Lung (tissue), 12 donors: Measurements from ENCODE around the gene CYP27B1. TPM values are rescaled to one million over a fixed set of nuclear protein-coding genes. Genes with fewer than 3 reads are reported as not detected.

Experiments
- ATAC-seq: fragments of 200-7000 bp; cut with Tn5 transposase; one replicate; pipeline ENCODE4 v1.9.1; 2020; ENCODE audit warnings: moderate number of reproducible peaks; ENCODE audit not compliant: insufficient read depth, low FRiP score
- DNase-seq, 3 donors: peaks; one replicate each; pipeline ENCODE4 v3.0.0-alpha.2; 2013 to 2017
- H3K27ac ChIP-seq, 2 donors: one replicate each; pipeline ENCODE4 v1.5.1; 2013; ENCODE audit warnings: mild to moderate bottlenecking in 2 of 2, moderate library complexity in 2 of 2, control low read depth in 1 of 2, inconsistent platforms in 1 of 2, low read depth in 1 of 2, low read length in 1 of 2
- H3K27me3 ChIP-seq, 3 donors: one replicate each; pipeline ENCODE4 v1.5.1; 2013; ENCODE audit warnings: low read length in 2 of 3; ENCODE audit not compliant: control insufficient read depth in 3 of 3, insufficient read depth in 3 of 3
- H3K36me3 ChIP-seq, 4 donors: one replicate each; pipeline ENCODE4 v1.5.1; 2013; ENCODE audit warnings: low read length in 4 of 4, mild to moderate bottlenecking in 1 of 4, moderate library complexity in 1 of 4; ENCODE audit not compliant: control insufficient read depth in 4 of 4, insufficient read depth in 4 of 4
- H3K4me1 ChIP-seq, 5 donors: one replicate each; pipeline ENCODE4 v1.5.1; 2013; ENCODE audit warnings: low read length in 5 of 5, mild to moderate bottlenecking in 2 of 5, moderate library complexity in 1 of 5; ENCODE audit not compliant: control insufficient read depth in 5 of 5, insufficient read depth in 5 of 5
- H3K4me3 ChIP-seq: one replicate; pipeline ENCODE4 v1.5.1; 2013; ENCODE audit warnings: mild to moderate bottlenecking, control low read depth, moderate library complexity
- H3K9ac ChIP-seq, 2 donors: one replicate each; pipeline ENCODE4 v1.5.1; 2013; ENCODE audit warnings: low read length in 2 of 2, control low read depth in 1 of 2; ENCODE audit not compliant: insufficient read depth in 1 of 2
- H3K9me3 ChIP-seq, 4 donors: one replicate each; pipeline ENCODE4 v1.5.1; 2013; ENCODE audit warnings: low read length in 3 of 4, mild to moderate bottlenecking in 1 of 4, moderate library complexity in 1 of 4; ENCODE audit not compliant: control insufficient read depth in 4 of 4, insufficient read depth in 3 of 4
- CTCF ChIP-seq: IDR thresholded peaks from 2 replicates; pipeline ENCODE4 v1.5.1; 2012; ENCODE audit warnings: mild to moderate bottlenecking; ENCODE audit errors: control extremely low read depth, extremely low read depth
- WGBS, 2 donors: extraction: QIAGEN DNeasy Blood & Tissue Kit; methylation state at CpG; one replicate each; pipeline ENCODE4 v1.1.7; 2013; 5-methylcytosine and 5-hydroxymethylcytosine counted together
- polyA plus RNA-seq, 2 donors: library from polyadenylated mRNA; stranded (reverse); fragments of 200-250 nt; gene quantifications; one replicate each; pipeline ENCODE4 v1.2.1, GENCODE V29; 2013
- total RNA-seq, 2 donors: library from RNA; depleted of rRNA in 1 of 2; stranded (reverse); fragments of >200 nt in 1 of 2; gene quantifications; one replicate each; pipeline ENCODE4 v1.2.1, GENCODE V29; 2014 to 2021
- donor health status: control.
- donor health status: control.
- donor health status: Bipolar disorder and iron deficiency.
- donor health status: healthy.
- donor health status: DM: yes; HTN: yes; CAD: no.

Gene CYP27B1
- total and polyA plus RNA-seq, 4 donors, result 1.7 to 5.8 (median 3.6) TPM

- peaks cover 0 to 2% (median 0%) of the 10 kb centered on the region in 4 donors for H3K9me3 ChIP-seq
- H3K9ac ChIP-seq, result no peak overlapping the region
- DNase-seq (no peak), ATAC-seq (no peak)
- H3K27ac ChIP-seq, result no peak overlapping the region
- H3K36me3 ChIP-seq, result peaks cover 28 to 60% (median 31%) of the 10 kb centered on the region in 4 donors
- H3K27me3 ChIP-seq, result no peaks in the 10 kb centered on the region
- H3K4me1 ChIP-seq, result peaks cover 0 to 4% (median 0%) of the 10 kb centered on the region in 5 donors
- 96 to 97% methylated on average over 22 of the region's 22 CpGs for WGBS, 2 donors
- no peak overlapping the region for H3K4me3 ChIP-seq
- TF ChIP-seq CTCF, result no peak
Measured at GRCh38 chr12:57717846-57718640, 48.8 kb downstream of the CYP27B1 start.

GRCh38 chr12:57717131-57717530 is 49.7 kb downstream of the CYP27B1 start:
- no peak for DNase-seq
- H3K36me3 ChIP-seq, result peaks cover 30 to 60% (median 31%) of the 10 kb centered on the region in 4 donors
- no peak overlapping the region for H3K4me3 ChIP-seq
- ATAC-seq, result no peak
- H3K27me3 ChIP-seq, result no peaks in the 10 kb centered on the region
- H3K9me3 ChIP-seq, result peaks cover 0 to 2% (median 0%) of the 10 kb centered on the region in 4 donors
- H3K4me1 ChIP-seq, result no peaks in the 10 kb centered on the region
- no peak overlapping the region for H3K9ac ChIP-seq
- no peak overlapping the region for H3K27ac ChIP-seq
- WGBS, 2 donors, result 98 to 100% methylated on average over 5 of the region's 5 CpGs
- no peak for TF ChIP-seq CTCF

GRCh38 chr12:57716305-57716704 is 50.6 kb downstream of the CYP27B1 start:
- Histone ChIP-seq H3K27ac (no peak overlapping the region), H3K4me1 (no peaks in the 10 kb centered on the region), H3K9ac (no peak overlapping the region), H3K4me3 (no peak overlapping the region), H3K27me3 (no peaks in the 10 kb centered on the region), H3K9me3 (peaks cover 0 to 2% (median 0%) of the 10 kb centered on the region in 4 donors), H3K36me3 (peaks cover 29 to 56% (median 33%) of the 10 kb centered on the region in 4 donors)
- 94 to 96% methylated on average over 4 of the region's 4 CpGs for WGBS, 2 donors
- no peak for ATAC-seq
- DNase-seq, result no peak
- TF ChIP-seq CTCF, result no peak
